Measurements from ENCODE around the gene FOXO6. TPM values are rescaled to one million over a fixed set of nuclear protein-coding genes. Genes with fewer than 3 reads are reported as not detected.

Gene FOXO6
- total and polyA plus RNA-seq, 7 donors: 0.42 to 8.6 (median 0.88) TPM

DNA sequence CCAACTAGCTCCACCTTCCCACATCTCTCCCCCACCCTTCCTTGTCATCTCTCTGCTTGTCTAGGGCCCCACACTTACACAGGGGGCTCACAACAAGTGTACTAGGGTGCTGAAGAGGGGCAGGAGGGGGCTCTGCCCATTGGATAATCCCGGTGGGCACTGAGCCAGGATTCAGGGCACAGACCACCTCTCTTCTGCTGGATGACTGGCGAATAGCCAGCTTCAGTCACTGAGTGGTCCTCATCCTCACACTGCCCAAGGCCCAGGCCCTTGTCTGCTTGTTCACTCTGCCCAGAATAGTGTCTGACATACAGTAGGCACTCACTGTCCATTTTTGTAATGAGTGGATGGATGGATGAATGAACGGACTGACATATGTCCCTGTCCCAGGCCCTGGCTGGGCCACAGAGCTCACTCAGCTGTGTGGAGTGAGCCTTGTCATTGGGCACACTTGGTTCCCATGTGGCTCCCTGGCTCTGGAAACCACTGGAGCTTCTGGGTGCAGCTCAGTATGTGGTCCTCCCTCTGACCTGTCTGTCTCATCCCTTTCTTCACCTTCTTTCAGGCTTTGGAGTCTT is 36.6 kb downstream of the FOXO6 start:
- Histone ChIP-seq H3K36me3 (ENCODE audit: insufficient read depth in 1 of 2, low read depth in 1 of 2) (no peaks in the 10 kb centered on the region), H3K4me3 (no peak overlapping the region), H3K27me3 (ENCODE audit: insufficient read depth in 3 of 3, low read length in 2 of 3) (peaks cover 0 to 3% (median 0%) of the 10 kb centered on the region in 3 donors), H3K4me1 (peaks cover 40% of the 10 kb centered on the region), H3K9me3 (no peaks in the 10 kb centered on the region), H3K27ac (peak overlapping the region; percentile 75)
- ATAC-seq: peak; percentile 37 to 75 (median 60)
- TF ChIP-seq, protein P1, sequence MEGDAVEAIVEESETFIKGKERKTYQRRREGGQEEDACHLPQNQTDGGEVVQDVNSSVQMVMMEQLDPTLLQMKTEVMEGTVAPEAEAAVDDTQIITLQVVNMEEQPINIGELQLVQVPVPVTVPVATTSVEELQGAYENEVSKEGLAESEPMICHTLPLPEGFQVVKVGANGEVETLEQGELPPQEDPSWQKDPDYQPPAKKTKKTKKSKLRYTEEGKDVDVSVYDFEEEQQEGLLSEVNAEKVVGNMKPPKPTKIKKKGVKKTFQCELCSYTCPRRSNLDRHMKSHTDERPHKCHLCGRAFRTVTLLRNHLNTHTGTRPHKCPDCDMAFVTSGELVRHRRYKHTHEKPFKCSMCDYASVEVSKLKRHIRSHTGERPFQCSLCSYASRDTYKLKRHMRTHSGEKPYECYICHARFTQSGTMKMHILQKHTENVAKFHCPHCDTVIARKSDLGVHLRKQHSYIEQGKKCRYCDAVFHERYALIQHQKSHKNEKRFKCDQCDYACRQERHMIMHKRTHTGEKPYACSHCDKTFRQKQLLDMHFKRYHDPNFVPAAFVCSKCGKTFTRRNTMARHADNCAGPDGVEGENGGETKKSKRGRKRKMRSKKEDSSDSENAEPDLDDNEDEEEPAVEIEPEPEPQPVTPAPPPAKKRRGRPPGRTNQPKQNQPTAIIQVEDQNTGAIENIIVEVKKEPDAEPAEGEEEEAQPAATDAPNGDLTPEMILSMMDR (IDR thresholded peaks at IDR 0.05): no peak
- 52 to 70% (median 60%) methylated on average over 3 of the region's 3 CpGs for WGBS, 3 donors
- intact Hi-C loops (cut with DNase I): loop anchor here in 1 of 2 donors (5.0 kb wide), 1 partner anchor 36 kb away; the partner anchor contains the start of gene FOXO6
- DNase-seq: no peak

DNA sequence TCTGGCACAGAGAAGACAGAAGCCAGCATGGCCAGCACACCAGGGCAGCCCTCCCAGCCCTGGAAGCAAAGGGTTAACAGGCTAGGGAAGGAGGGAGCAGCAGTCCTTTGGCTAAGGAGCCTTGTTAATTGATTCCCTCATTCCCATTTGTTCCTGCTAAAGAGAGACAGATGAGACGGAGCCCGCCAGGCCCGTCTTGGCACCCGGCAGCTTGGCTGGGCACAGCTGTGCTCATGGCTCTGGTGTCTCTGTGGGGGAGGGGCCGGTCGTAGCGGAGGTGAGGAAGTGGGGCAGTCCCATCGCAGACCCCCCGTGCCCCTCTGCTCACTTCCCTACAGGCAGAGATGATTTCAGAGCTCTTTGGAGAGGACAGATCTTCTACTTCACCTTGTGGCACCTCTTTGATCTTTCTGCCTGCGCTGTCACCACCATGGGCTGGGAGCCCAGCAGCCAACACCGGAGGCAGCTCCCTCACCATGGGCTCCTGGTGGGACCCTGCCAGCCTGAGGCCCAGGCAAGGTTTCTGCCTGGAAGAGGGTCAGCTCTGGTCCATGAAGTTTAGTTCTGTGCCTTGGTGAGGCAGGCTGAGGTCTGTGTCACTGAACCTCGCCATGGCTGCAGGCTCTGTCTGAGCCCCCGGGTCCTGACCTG is 38.0 kb downstream of the FOXO6 start:
- 17 to 21% (median 17%) methylated on average over 13 of the region's 13 CpGs for WGBS, 3 donors
- intact Hi-C loops (cut with DNase I): loop anchor here in 1 of 2 donors (5.0 kb wide), 1 partner anchor 37 kb away; the partner anchor contains the start of gene FOXO6
- peaks cover 0 to 3% (median 0%) of the 10 kb centered on the region in 3 donors for H3K27me3 ChIP-seq (ENCODE audit: insufficient read depth in 3 of 3, low read length in 2 of 3)
- H3K27ac ChIP-seq: peak overlapping the region; percentile 75
- no peaks in the 10 kb centered on the region for H3K36me3 ChIP-seq (ENCODE audit: insufficient read depth in 1 of 2, low read depth in 1 of 2)
- peak; percentile 81 to 89 (median 88) for ATAC-seq
- TF ChIP-seq, protein P1 (IDR thresholded peaks at IDR 0.05): no peak
- H3K9me3 ChIP-seq: no peaks in the 10 kb centered on the region
- peak overlapping the region; percentile 30 for H3K4me3 ChIP-seq
- DNase-seq: peak; percentile 70 to 88
- peaks cover 40% of the 10 kb centered on the region for H3K4me1 ChIP-seq

DNA sequence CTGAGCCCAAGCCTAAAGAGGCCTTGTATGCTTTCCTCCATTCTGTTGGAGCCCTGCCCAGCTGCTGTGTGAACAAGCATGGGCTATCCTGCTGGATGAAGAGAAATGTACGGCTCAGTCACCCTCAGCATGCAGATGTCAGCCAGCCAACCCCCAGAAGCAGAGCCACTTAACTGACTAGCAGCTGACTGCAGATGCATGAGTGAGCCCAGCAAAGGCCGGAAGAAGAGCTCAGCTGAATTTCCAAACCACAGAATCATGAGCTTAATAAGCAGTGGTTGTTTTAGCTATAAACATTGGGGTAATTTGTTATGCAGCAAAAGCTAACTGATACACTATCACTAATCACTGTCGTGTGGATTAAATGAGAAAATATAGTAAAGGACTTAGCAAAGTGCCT is 39.0 kb downstream of the FOXO6 start:
- Histone ChIP-seq H3K36me3 (ENCODE audit: insufficient read depth in 1 of 2, low read depth in 1 of 2) (no peaks in the 10 kb centered on the region), H3K27ac (no peak overlapping the region), H3K27me3 (ENCODE audit: insufficient read depth in 3 of 3, low read length in 2 of 3) (peaks cover 0 to 1% (median 0%) of the 10 kb centered on the region in 3 donors), H3K4me3 (no peak overlapping the region), H3K9me3 (no peaks in the 10 kb centered on the region), H3K4me1 (peaks cover 40% of the 10 kb centered on the region)
- DNase-seq: no peak
- intact Hi-C loops (cut with DNase I): no loop called here
- TF ChIP-seq, protein P1 (IDR thresholded peaks at IDR 0.05): no peak
- ATAC-seq: no peak
- 72 to 76% (median 72%) methylated on average over 3 of the region's 3 CpGs for WGBS, 3 donors

DNA sequence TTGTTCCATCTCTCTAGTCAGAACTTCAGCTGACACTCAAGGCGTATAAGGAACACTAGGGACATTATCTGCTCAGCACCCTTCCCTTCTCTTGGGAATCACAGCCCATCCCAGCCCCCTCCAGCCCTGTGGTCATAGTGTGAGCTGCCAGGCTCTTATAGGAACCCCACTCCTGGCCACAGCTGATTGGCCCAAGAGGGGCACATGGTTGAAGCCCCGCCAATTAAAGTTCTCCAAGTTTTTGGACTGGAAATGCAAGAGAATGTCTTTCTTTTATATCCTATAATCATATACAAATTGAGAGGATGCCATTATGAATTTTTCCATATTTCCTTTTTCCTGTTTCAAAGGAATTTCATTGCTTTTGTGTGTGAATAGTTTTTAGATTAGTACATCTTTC is 40.7 kb downstream of the FOXO6 start:
- peaks cover 0 to 2% (median 0%) of the 10 kb centered on the region in 3 donors for H3K27me3 ChIP-seq (ENCODE audit: insufficient read depth in 3 of 3, low read length in 2 of 3)
- ATAC-seq (no peak), DNase-seq (no peak)
- H3K4me1 ChIP-seq: peaks cover 28% of the 10 kb centered on the region
- WGBS, 3 donors: 91 to 97% (median 93%) methylated on average over 2 of the region's 2 CpGs
- no peak overlapping the region for H3K4me3 ChIP-seq
- no peak overlapping the region for H3K27ac ChIP-seq
- TF ChIP-seq, protein P1 (IDR thresholded peaks at IDR 0.05): no peak
- H3K36me3 ChIP-seq (ENCODE audit: insufficient read depth in 1 of 2, low read depth in 1 of 2): no peaks in the 10 kb centered on the region
- H3K9me3 ChIP-seq: no peaks in the 10 kb centered on the region
- intact Hi-C loops (cut with DNase I): no loop called here
